Colonic mucosa (tissue), 4 donors: Measurements from ENCODE around the gene FITM2. TPM values are rescaled to one million over a fixed set of nuclear protein-coding genes. Genes with fewer than 3 reads are reported as not detected.

Source experiments
- DNase-seq: peaks from one replicate; pipeline ENCODE4 v3.0.0-alpha.2; 2020
- H3K27ac ChIP-seq: fragments of 200-600 bp; one replicate; pipeline ENCODE4 v1.8.0; 2021
- H3K27me3 ChIP-seq: fragments of 200-600 bp; one replicate; pipeline ENCODE4 v1.8.0; 2021
- H3K36me3 ChIP-seq: fragments of 200-600 bp; one replicate; pipeline ENCODE4 v1.8.0; 2021
- H3K4me1 ChIP-seq: fragments of 200-600 bp; one replicate; pipeline ENCODE4 v1.8.0; 2021; ENCODE audit warnings: mild to moderate bottlenecking
- H3K4me3 ChIP-seq: fragments of 200-600 bp; one replicate; pipeline ENCODE4 v1.8.0; 2021
- H3K9ac ChIP-seq, 2 donors: one replicate each; pipeline ENCODE4 v1.7.0; 2013; ENCODE audit warnings: control low read depth in 2 of 2, low read depth in 2 of 2, low read length in 2 of 2
- H3K9me3 ChIP-seq: fragments of 200-600 bp; one replicate; pipeline ENCODE4 v1.8.0; 2021
- CTCF ChIP-seq: fragments of 200-600 bp; IDR thresholded peaks from one replicate; pipeline ENCODE4 v1.8.0; 2022; ENCODE audit warnings: antibody characterized with exemption, mild to moderate bottlenecking
- intact Hi-C: fragments of 100-400 bp; cut with DNase I; formaldehyde crosslinking; loops from one replicate; pipeline ENCODE4 v1.14.1; 2022
- total RNA-seq, 2 donors: library from RNA; stranded (reverse); fragmentation: NEBNext Ultra II Directional in 1 of 2; extraction: Animal tissue kit (Norgen Biotek cat#: 25700) in 1 of 2; gene quantifications; one replicate each; pipeline ENCODE4 v1.2.1, GENCODE V29; 2021
- donor health status: healthy.
- donor health status: DM: no; HTN: no; CAD: no.
- donor health status: DM: no; HTN: no; CAD: no.

Gene FITM2
- 10 to 100 TPM; 10.1 to 11.6 TPM for total RNA-seq

GRCh38 chr20:44310664-44311639 is at the start of gene FITM2:
Gene FITM2 (minus strand): TSS chr20:44311202. CDS start chr20:44311148, 54 bp downstream.
- no peaks in the 10 kb centered on the region for H3K9me3 ChIP-seq
- peak within 1 kb of the TSS; percentile 97 for H3K4me3 ChIP-seq
- no peaks in the 10 kb centered on the region for H3K36me3 ChIP-seq
- peaks cover 4% of the 10 kb centered on the region for H3K4me1 ChIP-seq
- no peaks in the 10 kb centered on the region for H3K27me3 ChIP-seq
- intact Hi-C loops: loop anchor here (2.0 to 10.0 kb wide), 3 partner anchors 74 to 154 kb away; no protein-coding TSS in a partner anchor
- H3K9ac ChIP-seq: peak within 1 kb of the TSS; percentile 89 to 97
- peak; percentile 99 for DNase-seq
- peak within 1 kb of the TSS; percentile 56 for H3K27ac ChIP-seq
- TF ChIP-seq CTCF: peak; percentile 84

- DNase-seq: no peak
- H3K4me1 ChIP-seq: no peaks in the 10 kb centered on the region
- no peak overlapping the region for H3K27ac ChIP-seq
- no peak for TF ChIP-seq CTCF
- no peaks in the 10 kb centered on the region for H3K9me3 ChIP-seq
- no peak overlapping the region for H3K4me3 ChIP-seq
- no peak overlapping the region for H3K9ac ChIP-seq
- intact Hi-C loops: no loop called here
- no peaks in the 10 kb centered on the region for H3K36me3 ChIP-seq
- no peaks in the 10 kb centered on the region for H3K27me3 ChIP-seq
These were observed 49.2 kb upstream of the FITM2 start for GRCh38 chr20:44360221-44360620.

- H3K36me3 ChIP-seq: no peaks in the 10 kb centered on the region
- TF ChIP-seq CTCF: no peak
- intact Hi-C loops: no loop called here
- H3K27me3 ChIP-seq: no peaks in the 10 kb centered on the region
- peak overlapping the region in 1 of 2 donors; percentile 28 for H3K9ac ChIP-seq
- H3K4me3 ChIP-seq: no peak overlapping the region
- no peak overlapping the region for H3K27ac ChIP-seq
- no peaks in the 10 kb centered on the region for H3K9me3 ChIP-seq
- DNase-seq: no peak
- no peaks in the 10 kb centered on the region for H3K4me1 ChIP-seq
These were observed 47.8 kb upstream of the FITM2 start for GRCh38 chr20:44358776-44359175.

- H3K36me3 ChIP-seq: no peaks in the 10 kb centered on the region
- H3K9me3 ChIP-seq: no peaks in the 10 kb centered on the region
- intact Hi-C loops: no loop called here
- no peak for DNase-seq
- TF ChIP-seq CTCF: no peak
- H3K27me3 ChIP-seq: no peaks in the 10 kb centered on the region
- peak overlapping the region in 1 of 2 donors; percentile 99 for H3K9ac ChIP-seq
- H3K27ac ChIP-seq: no peak overlapping the region
- peak overlapping the region; percentile 57 for H3K4me3 ChIP-seq
- H3K4me1 ChIP-seq: no peaks in the 10 kb centered on the region
These were observed 46.6 kb upstream of the FITM2 start for GRCh38 chr20:44357555-44358125.

- no peaks in the 10 kb centered on the region for H3K27me3 ChIP-seq
- H3K4me3 ChIP-seq: peak overlapping the region; percentile 57
- intact Hi-C loops: no loop called here
- H3K4me1 ChIP-seq: no peaks in the 10 kb centered on the region
- TF ChIP-seq CTCF: no peak
- H3K9me3 ChIP-seq: no peaks in the 10 kb centered on the region
- peak overlapping the region in 1 of 2 donors; percentile 99 for H3K9ac ChIP-seq
- peak overlapping the region; percentile 95 for H3K27ac ChIP-seq
- H3K36me3 ChIP-seq: no peaks in the 10 kb centered on the region
- DNase-seq: no peak
These were observed 46.0 kb upstream of the FITM2 start for GRCh38 chr20:44357020-44357419.
